ENCODE measurements around the gene NBPF1. TPM values are rescaled to one million over a fixed set of nuclear protein-coding genes. Genes with fewer than 3 reads are reported as not detected.
"Not testable (repeated sequence)": the region's sequence is repeated elsewhere in the genome, so short reads cannot be mapped to it uniquely, and the experiment has no call there.

NBPF1 gene
- total RNA-seq, 6 experiments from 2014 or later: 37.0 to 43.3 (median 39.0) TPM

- H3K27me3 Mint-ChIP-seq (ENCODE audit: insufficient read depth): no peaks in the 10 kb centered on the region
- TF ChIP-seq, protein P1, sequence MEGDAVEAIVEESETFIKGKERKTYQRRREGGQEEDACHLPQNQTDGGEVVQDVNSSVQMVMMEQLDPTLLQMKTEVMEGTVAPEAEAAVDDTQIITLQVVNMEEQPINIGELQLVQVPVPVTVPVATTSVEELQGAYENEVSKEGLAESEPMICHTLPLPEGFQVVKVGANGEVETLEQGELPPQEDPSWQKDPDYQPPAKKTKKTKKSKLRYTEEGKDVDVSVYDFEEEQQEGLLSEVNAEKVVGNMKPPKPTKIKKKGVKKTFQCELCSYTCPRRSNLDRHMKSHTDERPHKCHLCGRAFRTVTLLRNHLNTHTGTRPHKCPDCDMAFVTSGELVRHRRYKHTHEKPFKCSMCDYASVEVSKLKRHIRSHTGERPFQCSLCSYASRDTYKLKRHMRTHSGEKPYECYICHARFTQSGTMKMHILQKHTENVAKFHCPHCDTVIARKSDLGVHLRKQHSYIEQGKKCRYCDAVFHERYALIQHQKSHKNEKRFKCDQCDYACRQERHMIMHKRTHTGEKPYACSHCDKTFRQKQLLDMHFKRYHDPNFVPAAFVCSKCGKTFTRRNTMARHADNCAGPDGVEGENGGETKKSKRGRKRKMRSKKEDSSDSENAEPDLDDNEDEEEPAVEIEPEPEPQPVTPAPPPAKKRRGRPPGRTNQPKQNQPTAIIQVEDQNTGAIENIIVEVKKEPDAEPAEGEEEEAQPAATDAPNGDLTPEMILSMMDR (IDR thresholded peaks at IDR 0.05): no peak
- H3K9me3 Mint-ChIP-seq: no peaks in the 10 kb centered on the region
- no peaks in the 10 kb centered on the region for H3K36me3 Mint-ChIP-seq (ENCODE audit: low read depth)
- no peak overlapping the region for H3K4me3 Mint-ChIP-seq
- peak; percentile 96 for DNase-seq
- H3K27ac Mint-ChIP-seq: no peak overlapping the region
- no peaks in the 10 kb centered on the region for H3K4me1 Mint-ChIP-seq (ENCODE audit: low read depth)
Measured at GRCh38 chr1:16612332-16613172, 812 bp downstream of the NBPF1 start.

DNA sequence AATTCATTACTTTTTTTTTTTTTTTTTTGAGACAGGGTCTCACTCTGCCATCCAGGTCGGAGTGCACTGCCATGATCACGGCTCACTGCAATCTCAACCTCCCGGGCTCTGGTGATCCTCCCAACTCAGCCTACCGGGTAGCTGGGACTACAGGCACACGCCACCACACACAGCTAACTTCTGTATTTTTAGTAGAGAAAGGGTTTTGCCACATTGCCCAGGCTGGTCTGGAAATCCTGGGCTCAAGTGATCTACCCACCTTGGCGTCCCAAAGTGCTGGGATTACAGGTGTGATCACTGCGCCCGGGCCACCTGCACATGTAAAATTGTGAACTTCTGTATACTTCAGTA is 1.4 kb downstream of the NBPF1 start:
- DNase-seq; H3K27ac Mint-ChIP-seq; H3K4me1 Mint-ChIP-seq (ENCODE audit: low read depth); H3K4me3 Mint-ChIP-seq; H3K27me3 Mint-ChIP-seq (ENCODE audit: insufficient read depth); H3K9me3 Mint-ChIP-seq; H3K36me3 Mint-ChIP-seq (ENCODE audit: low read depth): not testable (repeated sequence)

DNA sequence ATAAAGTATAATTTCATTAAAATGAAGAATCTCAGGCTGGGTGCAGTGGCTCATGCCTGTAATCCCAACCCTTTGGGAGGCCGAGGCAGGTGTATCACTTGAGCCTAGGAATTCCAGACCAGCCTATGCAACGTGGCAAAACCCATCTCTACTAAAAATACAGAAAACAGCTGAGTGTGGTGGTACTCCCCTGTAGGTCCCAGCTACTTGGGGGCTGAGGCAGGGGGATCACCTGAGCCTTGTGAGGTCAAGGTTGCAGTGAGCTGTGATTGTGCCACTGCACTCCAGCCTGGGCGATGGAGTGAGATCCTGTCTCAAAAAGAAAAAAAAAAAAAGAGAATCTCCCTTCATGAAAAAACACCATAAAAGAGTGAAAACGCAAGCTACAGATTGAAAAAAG is 2.2 kb downstream of the NBPF1 start:
- not testable (repeated sequence) for H3K36me3 Mint-ChIP-seq (ENCODE audit: low read depth); H3K27ac Mint-ChIP-seq; H3K27me3 Mint-ChIP-seq (ENCODE audit: insufficient read depth); H3K4me3 Mint-ChIP-seq; H3K4me1 Mint-ChIP-seq (ENCODE audit: low read depth); H3K9me3 Mint-ChIP-seq
- peak; percentile 0 for DNase-seq

DNA sequence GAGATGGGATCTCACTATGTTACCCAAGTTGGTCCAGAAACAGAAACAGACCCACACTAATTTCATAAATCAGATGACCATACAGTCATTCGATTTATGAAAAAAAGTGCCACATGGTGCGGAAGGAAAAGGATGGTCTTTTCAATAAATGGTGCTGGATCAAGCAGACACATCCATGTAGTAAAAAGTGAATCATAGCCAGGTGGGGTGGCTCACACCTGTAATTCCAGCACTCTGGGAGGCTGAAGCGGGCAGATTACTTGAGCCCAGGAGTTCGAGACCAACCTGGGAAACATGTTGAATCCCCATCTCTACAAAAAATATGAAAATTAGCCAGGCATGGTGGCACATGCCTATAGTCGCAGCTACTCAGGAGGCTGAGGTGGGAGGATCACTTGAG is 2.8 kb downstream of the NBPF1 start:
- H3K27ac Mint-ChIP-seq; H3K36me3 Mint-ChIP-seq (ENCODE audit: low read depth); H3K27me3 Mint-ChIP-seq (ENCODE audit: insufficient read depth); H3K4me3 Mint-ChIP-seq; H3K4me1 Mint-ChIP-seq (ENCODE audit: low read depth); H3K9me3 Mint-ChIP-seq: not testable (repeated sequence)
- peak; percentile 0 for DNase-seq

DNA sequence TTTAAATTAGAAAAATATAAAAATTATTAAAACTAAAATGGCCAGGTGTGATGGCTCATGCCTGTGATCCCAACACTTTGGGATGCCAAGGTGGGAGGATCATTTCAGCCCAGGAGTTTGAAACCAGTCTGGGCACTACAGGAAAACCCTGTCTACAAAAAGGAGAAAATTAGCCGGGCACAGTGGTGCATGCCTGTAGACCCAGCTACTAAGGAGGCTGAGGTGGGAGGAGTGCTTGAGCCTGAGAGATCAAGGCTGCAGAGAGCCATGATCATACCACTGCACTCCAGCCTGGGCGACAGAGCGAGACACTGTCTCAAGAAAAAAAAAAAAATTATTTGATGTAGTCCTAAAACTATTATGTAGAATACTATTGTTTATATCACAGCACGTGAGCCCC is 3.6 kb downstream of the NBPF1 start:
- not testable (repeated sequence) for H3K4me3 Mint-ChIP-seq; H3K36me3 Mint-ChIP-seq (ENCODE audit: low read depth); H3K27me3 Mint-ChIP-seq (ENCODE audit: insufficient read depth); H3K27ac Mint-ChIP-seq; H3K9me3 Mint-ChIP-seq; H3K4me1 Mint-ChIP-seq (ENCODE audit: low read depth)
- peak; percentile 0 for DNase-seq

DNA sequence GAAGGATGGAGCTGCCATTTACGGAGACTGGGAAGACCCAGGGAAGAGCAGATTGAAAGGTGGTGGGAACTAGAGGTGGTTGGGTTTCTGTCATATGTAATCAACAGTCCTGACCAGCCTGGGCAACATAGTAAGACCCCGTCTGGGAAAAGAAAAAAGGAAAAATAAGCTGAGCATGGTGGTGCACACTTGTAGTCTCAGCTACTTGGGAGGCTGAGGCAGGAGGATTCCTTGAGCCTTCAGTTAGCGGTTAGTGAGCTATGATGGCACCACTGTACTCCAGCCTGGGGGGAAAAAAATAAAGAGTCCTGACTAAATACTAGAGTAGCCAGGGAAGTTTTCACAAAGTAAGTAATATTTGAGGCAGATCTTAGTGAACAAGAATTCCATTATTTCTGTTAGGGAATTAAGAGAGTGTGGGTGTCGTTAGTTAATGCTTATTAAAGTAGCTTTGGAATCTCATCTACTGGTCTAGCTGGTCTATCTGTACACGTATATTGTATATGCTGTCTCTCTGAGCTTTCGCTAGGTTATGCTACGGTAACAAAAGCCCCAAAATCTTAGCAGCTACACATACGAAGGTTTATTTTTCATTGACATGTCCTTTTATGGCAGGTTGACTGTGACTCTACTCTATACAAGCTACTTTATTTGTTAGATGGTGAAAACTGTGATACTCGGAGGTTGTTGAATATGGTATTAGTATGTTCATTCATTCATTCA is 4.4 kb downstream of the NBPF1 start:
- H3K27me3 Mint-ChIP-seq (ENCODE audit: insufficient read depth): no peaks in the 10 kb centered on the region
- DNase-seq: no peak
- H3K4me3 Mint-ChIP-seq: no peak overlapping the region
- no peak overlapping the region for H3K27ac Mint-ChIP-seq
- H3K36me3 Mint-ChIP-seq (ENCODE audit: low read depth): no peaks in the 10 kb centered on the region
- TF ChIP-seq, protein P1 (IDR thresholded peaks at IDR 0.05): no peak
- no peaks in the 10 kb centered on the region for H3K9me3 Mint-ChIP-seq
- no peaks in the 10 kb centered on the region for H3K4me1 Mint-ChIP-seq (ENCODE audit: low read depth)

DNA sequence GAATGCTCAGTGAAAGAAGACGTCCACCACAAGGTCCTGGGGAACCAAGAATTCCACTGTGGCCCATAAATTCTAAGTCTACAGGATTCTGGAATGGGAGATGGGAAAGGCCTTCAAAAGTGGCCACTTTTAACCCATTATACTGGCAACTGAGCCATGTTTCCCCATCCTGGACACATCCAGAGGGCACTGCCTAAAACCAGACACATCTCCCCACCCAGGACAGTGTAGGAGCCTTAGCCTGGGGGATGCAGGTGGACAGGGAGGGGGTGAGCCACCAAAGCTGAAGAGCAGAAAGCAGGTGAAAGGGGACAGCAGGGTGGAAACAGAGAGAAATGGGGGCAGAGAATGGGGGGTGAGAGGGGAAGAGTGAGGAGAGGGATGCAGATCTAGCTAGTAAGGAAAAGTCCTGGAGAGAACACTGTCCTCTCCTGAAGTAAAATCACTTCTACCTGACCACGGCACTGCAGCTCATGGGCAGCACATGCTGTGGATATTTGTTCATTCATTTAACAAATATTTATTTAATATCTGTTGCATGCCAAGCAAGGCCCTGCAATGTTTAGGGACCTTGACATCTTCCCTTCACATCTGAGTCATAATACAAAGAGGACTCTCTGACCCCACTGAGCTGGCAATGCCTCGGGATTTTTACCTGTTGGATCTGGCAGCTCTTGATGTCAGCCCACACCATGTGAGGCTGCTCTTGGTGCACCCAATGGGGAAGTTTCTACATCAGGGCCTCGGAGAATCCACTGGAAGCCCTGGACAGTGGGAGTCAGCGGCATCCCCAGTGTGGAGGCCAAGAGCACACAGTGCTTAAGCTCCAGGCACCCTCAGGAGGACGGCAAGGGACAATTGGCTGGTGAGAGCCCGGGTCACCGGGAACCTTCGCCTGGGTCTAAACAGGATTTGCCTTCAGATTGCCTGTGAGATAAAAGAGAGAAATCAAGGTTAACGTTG is 5.2 kb downstream of the NBPF1 start:
- DNase-seq: peak; percentile 10
- H3K27me3 Mint-ChIP-seq (ENCODE audit: insufficient read depth); H3K9me3 Mint-ChIP-seq; H3K4me1 Mint-ChIP-seq (ENCODE audit: low read depth); H3K27ac Mint-ChIP-seq; H3K4me3 Mint-ChIP-seq; H3K36me3 Mint-ChIP-seq (ENCODE audit: low read depth): not testable (repeated sequence)
